GM12874 (cell line): ENCODE data around the gene PTK7.

Experiments used
- TF ChIP-seq, protein P1 (sequence below): IDR thresholded peaks from 2 replicates; pipeline ENCODE4 v1.5.1; 2011; ENCODE audit warnings: low read depth, mild to moderate bottlenecking, control low read depth, low read length, moderate library complexity; ENCODE audit not compliant: insufficient read depth

Gene PTK7

DNA sequence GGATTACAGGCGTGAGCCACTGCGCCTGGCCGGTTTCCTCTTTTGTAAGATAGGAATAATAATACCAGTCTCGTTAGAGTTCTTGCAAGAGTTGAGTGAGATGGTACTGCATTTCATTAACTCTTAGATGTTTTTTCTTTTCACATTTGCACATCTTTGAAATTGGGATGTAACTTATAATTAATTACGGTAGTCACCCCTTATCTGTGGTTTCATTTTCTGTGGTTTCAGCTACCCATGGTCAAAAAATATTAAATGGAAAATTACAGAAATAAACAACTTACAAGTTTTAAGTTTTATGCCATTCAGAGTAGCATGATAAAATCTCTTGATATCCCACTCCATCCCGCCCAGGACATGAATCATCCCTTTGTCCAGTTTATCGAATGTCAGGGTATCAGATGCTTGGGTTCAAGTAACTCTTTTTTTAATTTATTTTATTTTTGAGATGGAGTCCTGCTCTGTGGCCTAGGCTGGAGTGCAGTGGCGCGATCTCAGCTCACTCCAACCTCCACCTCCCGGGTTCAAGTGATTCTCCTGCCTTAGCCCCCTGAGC lies 15.4 kb downstream of the PTK7 start:
- TF ChIP-seq, protein P1, sequence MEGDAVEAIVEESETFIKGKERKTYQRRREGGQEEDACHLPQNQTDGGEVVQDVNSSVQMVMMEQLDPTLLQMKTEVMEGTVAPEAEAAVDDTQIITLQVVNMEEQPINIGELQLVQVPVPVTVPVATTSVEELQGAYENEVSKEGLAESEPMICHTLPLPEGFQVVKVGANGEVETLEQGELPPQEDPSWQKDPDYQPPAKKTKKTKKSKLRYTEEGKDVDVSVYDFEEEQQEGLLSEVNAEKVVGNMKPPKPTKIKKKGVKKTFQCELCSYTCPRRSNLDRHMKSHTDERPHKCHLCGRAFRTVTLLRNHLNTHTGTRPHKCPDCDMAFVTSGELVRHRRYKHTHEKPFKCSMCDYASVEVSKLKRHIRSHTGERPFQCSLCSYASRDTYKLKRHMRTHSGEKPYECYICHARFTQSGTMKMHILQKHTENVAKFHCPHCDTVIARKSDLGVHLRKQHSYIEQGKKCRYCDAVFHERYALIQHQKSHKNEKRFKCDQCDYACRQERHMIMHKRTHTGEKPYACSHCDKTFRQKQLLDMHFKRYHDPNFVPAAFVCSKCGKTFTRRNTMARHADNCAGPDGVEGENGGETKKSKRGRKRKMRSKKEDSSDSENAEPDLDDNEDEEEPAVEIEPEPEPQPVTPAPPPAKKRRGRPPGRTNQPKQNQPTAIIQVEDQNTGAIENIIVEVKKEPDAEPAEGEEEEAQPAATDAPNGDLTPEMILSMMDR: no peak

DNA sequence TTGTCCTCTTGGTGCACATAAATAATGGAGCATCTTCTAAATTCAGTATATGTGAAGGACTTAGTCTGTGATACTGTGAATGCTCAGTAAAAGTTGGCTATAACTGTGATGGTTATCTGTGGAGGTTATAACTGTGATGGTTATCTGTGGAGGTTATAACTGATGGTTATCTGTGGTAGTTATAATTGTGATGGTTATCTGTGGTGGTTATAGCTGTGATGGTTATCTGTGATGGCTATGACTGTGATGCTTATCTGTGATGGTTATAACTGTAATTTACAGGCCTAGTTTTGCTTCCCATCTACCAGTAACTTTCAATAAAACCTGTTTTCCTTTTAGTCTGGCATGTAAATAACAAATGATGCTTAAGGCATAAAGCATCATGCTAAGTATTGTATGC lies 16.5 kb downstream of the PTK7 start:
- TF ChIP-seq, protein P1: no peak

DNA sequence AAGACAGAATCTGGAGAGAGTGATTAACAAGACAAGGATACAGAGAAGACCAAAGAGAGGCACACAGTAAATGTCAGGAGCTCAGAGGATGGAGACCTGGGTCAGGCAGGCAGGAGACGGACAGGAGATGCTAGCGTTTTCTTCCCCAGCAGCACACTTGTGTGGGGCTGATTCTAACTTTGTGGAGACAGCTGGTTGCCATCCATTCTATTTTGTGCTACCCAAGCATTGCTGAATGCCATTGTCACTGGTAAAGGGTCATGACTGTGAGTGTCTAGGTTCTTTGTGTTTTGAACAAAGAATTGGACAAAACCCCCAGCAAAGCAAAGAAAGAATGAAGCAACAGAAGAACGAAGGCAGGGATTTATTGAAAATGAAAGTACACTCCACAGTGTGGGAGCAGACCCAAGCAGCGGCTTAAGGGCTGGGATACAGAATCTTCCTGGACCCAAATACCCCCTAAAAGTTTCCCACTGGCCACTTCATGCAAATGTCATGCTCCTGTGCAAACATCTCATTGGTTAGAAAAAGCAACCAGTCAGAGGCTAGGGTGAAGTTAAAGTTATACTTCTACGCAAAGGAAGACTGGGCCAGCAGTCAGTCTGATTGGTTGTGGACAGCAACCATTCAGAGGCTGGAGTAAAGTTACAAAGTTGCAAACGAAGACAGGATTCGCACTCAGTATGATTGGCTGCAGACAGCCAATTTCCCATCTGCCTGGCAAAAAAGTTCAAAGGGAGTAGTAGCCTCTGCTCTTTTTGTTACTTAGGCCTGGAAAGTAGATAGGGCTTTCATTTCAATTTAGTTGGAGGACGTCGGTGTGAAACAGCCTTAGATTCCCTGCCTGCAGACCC lies 17.5 kb downstream of the PTK7 start:
- TF ChIP-seq, protein P1: no peak

DNA sequence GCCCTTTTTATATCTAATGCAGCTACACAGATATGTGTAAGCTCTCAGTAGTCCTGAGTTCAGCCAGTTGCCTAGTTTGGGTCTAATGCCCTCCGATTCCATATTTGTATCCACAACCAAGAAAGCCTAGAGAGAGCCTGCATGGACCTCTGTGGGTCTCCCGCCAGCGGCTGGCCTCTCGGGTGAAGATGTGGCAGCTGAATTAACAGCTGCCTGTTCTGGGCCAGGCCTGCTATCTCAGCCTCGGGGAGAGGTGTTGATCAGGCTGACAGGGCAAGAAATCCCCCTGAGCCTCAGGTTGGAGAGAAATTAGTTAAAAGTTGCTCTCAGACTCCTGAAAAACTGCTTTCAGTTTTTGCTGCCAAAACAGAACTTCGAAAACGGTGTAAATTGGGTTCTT lies 19.8 kb downstream of the PTK7 start:
- TF ChIP-seq, protein P1: no peak

DNA sequence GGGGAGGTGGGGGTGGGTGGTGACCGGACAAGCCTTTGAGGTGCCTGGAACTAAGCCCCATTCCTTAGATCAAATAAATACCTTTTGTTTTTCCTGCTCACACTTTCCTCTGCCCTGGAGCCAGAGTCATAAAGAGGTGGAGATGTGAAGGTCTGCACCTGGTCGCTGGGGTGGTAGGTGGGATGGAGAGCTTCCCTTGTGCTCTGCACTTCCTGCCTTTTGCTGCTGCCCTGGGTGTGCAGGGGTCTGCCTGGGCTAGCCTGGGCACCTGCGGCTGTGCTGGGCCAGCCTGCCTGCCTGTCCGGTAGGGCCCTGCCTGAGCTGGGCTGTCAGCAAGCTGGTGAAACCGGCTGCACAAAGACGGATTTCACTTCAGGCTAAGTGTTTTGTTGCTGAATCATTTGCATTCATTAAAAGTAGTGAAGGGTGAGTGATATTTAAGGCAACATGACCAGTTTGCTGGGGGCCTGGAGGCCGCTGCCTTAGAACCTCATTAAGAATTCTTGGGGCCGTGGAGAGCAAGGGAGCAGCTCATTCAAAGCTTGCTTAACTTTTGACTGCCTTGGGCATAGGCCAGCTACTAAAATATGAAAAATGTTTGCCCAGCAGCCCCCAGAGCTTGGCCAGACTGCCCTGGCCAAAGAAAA lies 20.5 kb downstream of the PTK7 start:
- TF ChIP-seq, protein P1: no peak

DNA sequence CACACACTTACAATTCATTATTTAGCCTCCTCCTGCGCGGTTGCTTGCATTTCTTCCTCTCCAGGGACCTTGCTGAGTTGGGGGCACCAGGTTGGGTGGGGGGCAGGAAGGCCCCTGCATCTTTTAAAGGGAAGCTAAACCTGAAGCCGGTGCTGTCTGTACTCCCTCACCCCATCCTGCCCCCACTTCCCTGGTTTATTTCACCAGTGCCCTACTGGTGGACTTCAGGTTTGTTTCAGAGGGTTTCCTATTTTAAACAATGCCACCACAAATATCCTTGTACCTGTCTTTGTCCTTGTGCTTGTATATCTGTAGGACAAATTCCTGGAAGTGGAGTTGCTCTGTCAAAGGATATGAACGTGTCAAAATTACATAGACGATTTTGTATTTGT lies 21.0 kb downstream of the PTK7 start:
- TF ChIP-seq, protein P1: no peak

DNA sequence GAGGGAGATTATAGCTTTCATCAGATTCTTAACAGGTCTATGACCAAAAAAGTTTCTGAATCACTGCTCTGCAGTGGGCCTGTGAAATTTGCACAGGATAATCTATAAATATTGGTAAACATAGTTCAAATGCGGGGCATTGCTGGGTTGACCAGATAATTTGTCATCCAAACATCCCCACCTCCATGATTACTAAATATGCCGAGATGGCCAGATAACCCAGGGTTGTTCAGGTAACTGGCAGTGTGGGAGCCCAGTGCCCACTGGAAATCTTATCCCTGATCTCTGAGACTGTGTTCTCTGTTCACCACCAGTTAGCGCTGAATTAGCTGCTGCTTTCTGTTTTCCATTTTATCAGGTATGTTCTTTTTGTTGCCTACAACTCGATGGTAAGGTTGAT lies 21.4 kb downstream of the PTK7 start:
- TF ChIP-seq, protein P1: no peak
